WTC11 (cell line): ENCODE data around the gene GOLT1A. TPM values are rescaled to one million over a fixed set of nuclear protein-coding genes. Genes with fewer than 3 reads are reported as not detected.
A peak's percentile ranks its signal among the peaks of the same experiment; 100 is the strongest.

Source experiments
- ATAC-seq: fragments of 200-7000 bp; cut with Tn5 transposase; 2 replicates; pipeline ENCODE4 v1.10.0; 2021; ENCODE audit warnings: mild to moderate bottlenecking, moderate library complexity
- CTCF ChIA-PET: fragments of 300-600 bp; sonication (Branson Sonifier 250); formaldehyde crosslinking; loops from one replicate; lab custom pipeline; 2021; ENCODE audit warnings: antibody characterized with exemption; lab: Charles Lee
- POLR2A ChIA-PET: fragments of 350-600 bp; sonication (Branson Sonifier 250); formaldehyde crosslinking; loops from one replicate; lab custom pipeline; 2021; ENCODE audit warnings: antibody characterized with exemption; lab: Charles Lee
- DNase-seq: peaks from one replicate; pipeline ENCODE4 v3.0.0; 2021; ENCODE audit warnings: low spot score
- H3K27ac Mint-ChIP-seq: 2 replicates; pipeline ENCODE4 v1.8.0; 2021; ENCODE audit warnings: mixed read lengths
- H3K27me3 Mint-ChIP-seq: 2 replicates; pipeline ENCODE4 v1.8.0; 2021; ENCODE audit warnings: low read depth, mild to moderate bottlenecking, moderate library complexity, mixed read lengths
- H3K36me3 Mint-ChIP-seq: 2 replicates; pipeline ENCODE4 v1.8.0; 2021; ENCODE audit warnings: mixed read lengths
- H3K4me1 Mint-ChIP-seq: 2 replicates; pipeline ENCODE4 v1.8.0; 2022; ENCODE audit warnings: mixed read lengths
- H3K4me3 Mint-ChIP-seq: 2 replicates; pipeline ENCODE4 v1.8.0; 2021; ENCODE audit warnings: mild to moderate bottlenecking, moderate library complexity, mixed read lengths
- H3K9me3 Mint-ChIP-seq: 2 replicates; pipeline ENCODE4 v1.8.0; 2021; ENCODE audit warnings: mixed read lengths
- ARID4B ChIP-seq: sonication (generic); formaldehyde crosslinking; IDR thresholded peaks from 2 replicates; pipeline ENCODE4 v1.8.0; 2023; ENCODE audit warnings: missing genetic modification reagents, mild to moderate bottlenecking, borderline replicate concordance
- ATF6 ChIP-seq: sonication (generic); formaldehyde crosslinking; IDR thresholded peaks from 2 replicates; pipeline ENCODE4 v1.8.1; 2023; ENCODE audit warnings: mild to moderate bottlenecking, missing genetic modification reagents
- EMX1 ChIP-seq: fragments of 250-450 bp; sonication (Bioruptor Pico); IDR thresholded peaks from 2 replicates; pipeline ENCODE4 v1.8.0; 2021; ENCODE audit warnings: mild to moderate bottlenecking
- ESRRA ChIP-seq: sonication (generic); formaldehyde crosslinking; IDR thresholded peaks from 2 replicates; pipeline ENCODE4 v1.8.1; 2022; ENCODE audit warnings: mild to moderate bottlenecking, missing genetic modification reagents, borderline replicate concordance
- FOXK1 ChIP-seq: sonication (generic); formaldehyde crosslinking; IDR thresholded peaks from 2 replicates; pipeline ENCODE4 v1.8.0; 2022; ENCODE audit warnings: mild to moderate bottlenecking, moderate library complexity, missing genetic modification reagents
- GTF2I ChIP-seq: fragments of 250-450 bp; sonication (Bioruptor Pico); conservative IDR thresholded peaks from 2 replicates; pipeline ENCODE4 v1.4.0; 2021; ENCODE audit warnings: mild to moderate bottlenecking
- KAT7 ChIP-seq: sonication (generic); formaldehyde crosslinking; IDR thresholded peaks from 2 replicates; pipeline ENCODE4 v1.8.1; 2023; ENCODE audit warnings: missing genetic modification reagents, mild to moderate bottlenecking, borderline replicate concordance
- NFYB ChIP-seq: sonication (generic); formaldehyde crosslinking; conservative IDR thresholded peaks from 2 replicates; pipeline ENCODE4 v1.8.0; 2022; ENCODE audit warnings: low read depth, missing genetic modification reagents
- NR1H2 ChIP-seq: sonication (generic); formaldehyde crosslinking; IDR thresholded peaks from 2 replicates; pipeline ENCODE4 v1.9.0; 2021; ENCODE audit warnings: mild to moderate bottlenecking, moderate library complexity, missing genetic modification reagents
- NR3C1 ChIP-seq: sonication (generic); formaldehyde crosslinking; conservative IDR thresholded peaks from 2 replicates; pipeline ENCODE4 v1.8.1; 2023; ENCODE audit warnings: low read depth, mild to moderate bottlenecking, missing genetic modification reagents
- OVOL2 ChIP-seq: fragments of 250-450 bp; sonication (Bioruptor Pico); IDR thresholded peaks from 2 replicates; pipeline ENCODE4 v1.9.0; 2021; ENCODE audit warnings: mild to moderate bottlenecking, borderline replicate concordance
- PRRX2 ChIP-seq: fragments of 250-450 bp; sonication (Bioruptor Pico); IDR thresholded peaks from 2 replicates; pipeline ENCODE4 v1.8.0; 2021; ENCODE audit warnings: mild to moderate bottlenecking
- SMAD3 ChIP-seq: sonication (generic); formaldehyde crosslinking; IDR thresholded peaks from 2 replicates; pipeline ENCODE4 v1.8.0; 2022; ENCODE audit warnings: missing genetic modification reagents, mild to moderate bottlenecking, borderline replicate concordance
- STAT6 ChIP-seq: sonication (generic); formaldehyde crosslinking; conservative IDR thresholded peaks from 2 replicates; pipeline ENCODE4 v1.8.1; 2023; ENCODE audit warnings: mild to moderate bottlenecking, low read depth, missing genetic modification reagents, moderate library complexity
- ZNF138 ChIP-seq: sonication (generic); formaldehyde crosslinking; conservative IDR thresholded peaks from 2 replicates; pipeline ENCODE4 v1.8.1; 2022; ENCODE audit warnings: mild to moderate bottlenecking, moderate library complexity, missing genetic modification reagents
- ZNF423 ChIP-seq: fragments of 250-450 bp; sonication (Bioruptor Pico); IDR thresholded peaks from 2 replicates; pipeline ENCODE4 v2.1.2; 2022; ENCODE audit warnings: mild to moderate bottlenecking, moderate library complexity
- ZNF425 ChIP-seq: fragments of 250-450 bp; sonication (Bioruptor Pico); conservative IDR thresholded peaks from 2 replicates; pipeline ENCODE4 v1.9.0; 2021; ENCODE audit warnings: mild to moderate bottlenecking
- ZNF512 ChIP-seq: sonication (generic); formaldehyde crosslinking; IDR thresholded peaks from 2 replicates; pipeline ENCODE4 v1.8.1; 2022; ENCODE audit warnings: missing genetic modification reagents, borderline replicate concordance
- total RNA-seq: library from RNA; stranded (reverse); gene quantifications from 3 replicates; pipeline ENCODE4 v1.2.3, GENCODE V29; 2021

GOLT1A gene
- total RNA-seq, 1 experiment from 2014 or later, result 6.5 TPM

- TF ChIP-seq ATF6 (CRISPR knock-in tag) (no peak), SMAD3 (CRISPR knock-in tag) (no peak), NR1H2 (CRISPR knock-in tag) (no peak)
Observed at GRCh38 chr1:204254031-204254661, 40.4 kb upstream of the GOLT1A start (continued).

- POLR2A ChIA-PET, result no interaction called here
- Mint-ChIP-seq H3K9me3 (no peaks in the 10 kb centered on the region), H3K27ac (peak overlapping the region; percentile 51; the same call in 1 of the 2 replicates), H3K36me3 (no peaks in the 10 kb centered on the region), H3K27me3 (no peaks in the 10 kb centered on the region), H3K4me3 (no peak overlapping the region), H3K4me1 (peaks cover 62% of the 10 kb centered on the region)
- CTCF ChIA-PET, result interaction anchor here (4.1 kb wide), 1 partner anchor 45 kb away, joined by 34 read pairs; no protein-coding TSS in a partner anchor
- DNase-seq (no peak), ATAC-seq (no peak)
- TF ChIP-seq FOXK1 (CRISPR knock-in tag) (no peak), ZNF512 (CRISPR knock-in tag) (no peak), ESRRA (no peak), KAT7 (CRISPR knock-in tag) (no peak), NR3C1 (CRISPR knock-in tag) (no peak), ARID4B (CRISPR knock-in tag) (no peak)
Observed at GRCh38 chr1:204251926-204252689, 38.3 kb upstream of the GOLT1A start.

GRCh38 chr1:204251286-204251685, 37.5 kb upstream of the GOLT1A start:
- no peak overlapping the region for H3K27ac Mint-ChIP-seq
- H3K27me3 Mint-ChIP-seq, result no peaks in the 10 kb centered on the region
- ChIA-PET POLR2A (no interaction called here), CTCF (no interaction called here)
- no peak overlapping the region for H3K4me3 Mint-ChIP-seq
- no peaks in the 10 kb centered on the region for H3K9me3 Mint-ChIP-seq
- DNase-seq, result no peak
- H3K4me1 Mint-ChIP-seq, result peaks cover 55% of the 10 kb centered on the region
- H3K36me3 Mint-ChIP-seq, result no peaks in the 10 kb centered on the region
- ATAC-seq, result no peak
- no peak for TF ChIP-seq OVOL2 (CRISPR knock-in tag)
- TF ChIP-seq GTF2I (CRISPR knock-in tag), result no peak
- TF ChIP-seq ZNF423 (CRISPR knock-in tag), result no peak
- TF ChIP-seq EMX1 (CRISPR knock-in tag), result no peak
- TF ChIP-seq ZNF138 (CRISPR knock-in tag), result no peak
- TF ChIP-seq NFYB (CRISPR knock-in tag), result no peak
- TF ChIP-seq ESRRA, result no peak
- no peak for TF ChIP-seq PRRX2 (CRISPR knock-in tag)
- TF ChIP-seq ZNF425 (CRISPR knock-in tag), result no peak
- TF ChIP-seq STAT6 (CRISPR knock-in tag), result no peak
